K562 (cell line): ENCODE results near the gene MYBPH. TPM values are rescaled to one million over a fixed set of nuclear protein-coding genes. Genes with fewer than 3 reads are reported as not detected.

Source experiments
- ATAC-seq: fragments of 200-7000 bp; cut with Tn5 transposase; 3 replicates; pipeline ENCODE4 v1.9.1; 2020; ENCODE audit warnings: moderate library complexity
- BruUV-seq: library from RNA; stranded (reverse); fragments of 400-500 nt; replicated peaks from 2 replicates; lab custom pipeline; 2021; lab: Mats Ljungman, UMichigan
- CTCF ChIA-PET: fragments of 300-600 bp; formaldehyde crosslinking; extraction: SDS; loops from one replicate; lab custom pipeline; 2021; ENCODE audit warnings: low intra/inter-chr PET ratio; lab: Yijun Ruan, JAX
- POLR2A ChIA-PET: fragments of 300-600, 350-650 bp; sonication (Branson Sonifier 250); formaldehyde crosslinking; extraction: SDS; loops from one replicate; lab custom pipeline; 2021; ENCODE audit warnings: antibody characterized with exemption, inconsistent platforms; lab: Yijun Ruan, JAX
- DNase-seq, 4 experiments: peaks; one replicate each; pipeline versions ENCODE4 v3.0.0 to v3.0.0-alpha.2; 2011 to 2018; ENCODE audit warnings: low spot score in 3 of 4, mixed read lengths in 3 of 4; ENCODE audit errors: extremely low read depth in 1 of 4
- FAIRE-seq: peaks from 2 replicates; lab custom pipeline; 2011; peaks lifted over from hg19 to GRCh38; lab: Jason Lieb, UNC
- H2AFZ ChIP-seq: 2 replicates; pipeline ENCODE4 v1.6.0; 2011; ENCODE audit warnings: low read depth, low read length, control low read depth, inconsistent platforms
- H3K27ac ChIP-seq: fragments of 200-600 bp; 3 replicates; pipeline ENCODE4 v1.8.0; 2011; ENCODE audit warnings: low read depth, mild to moderate bottlenecking, control low read depth, inconsistent platforms, low read length, moderate library complexity, mixed read lengths; ENCODE audit errors: extremely low read depth
- H3K27me3 ChIP-seq, 2 experiments: fragments of 300-600 bp in 1 of 2; 2 replicates in 1 of 2; 3 replicates in 1 of 2; pipeline versions ENCODE4 v1.6.0 to v1.8.0; 2011; ENCODE audit warnings: inconsistent platforms in 2 of 2, low read length in 2 of 2, mild to moderate bottlenecking in 1 of 2, mixed read lengths in 1 of 2, moderate library complexity in 1 of 2; ENCODE audit not compliant: control insufficient read depth in 2 of 2, insufficient read depth in 2 of 2
- H3K36me3 ChIP-seq: fragments of 300-600 bp; 3 replicates; pipeline ENCODE4 v1.8.0; 2011; ENCODE audit warnings: mild to moderate bottlenecking, low read length, inconsistent platforms; ENCODE audit not compliant: control insufficient read depth, insufficient read depth
- H3K4me1 ChIP-seq, 2 experiments: fragments of 200-600 bp in 1 of 2; replicated peaks in 1 of 2; 2 replicates in 1 of 2; 3 replicates in 1 of 2; pipeline versions ENCODE4 v1.5.1 to v1.8.0; 2011; ENCODE audit warnings: inconsistent platforms in 2 of 2, low read length in 2 of 2, mild to moderate bottlenecking in 1 of 2, mixed read lengths in 1 of 2, moderate library complexity in 1 of 2; ENCODE audit not compliant: control insufficient read depth in 2 of 2, insufficient read depth in 2 of 2
- H3K4me2 ChIP-seq: 2 replicates; pipeline ENCODE4 v1.6.1; 2011; ENCODE audit warnings: low read length, control low read depth, inconsistent platforms, mixed read lengths; ENCODE audit not compliant: insufficient read depth
- H3K4me3 ChIP-seq: fragments of 200-600 bp; sonication (generic), shearing (Covaris generic); 2 replicates; pipeline ENCODE4 v1.5.1; 2016; ENCODE audit warnings: control low read depth, inconsistent platforms
- H3K79me2 ChIP-seq: fragments of 200-600 bp; 3 replicates; pipeline ENCODE4 v1.8.0; 2011; ENCODE audit warnings: low read length, inconsistent platforms; ENCODE audit not compliant: control insufficient read depth, insufficient read depth
- H3K9ac ChIP-seq, 2 experiments: 2 replicates each; pipeline versions ENCODE4 v1.6.0 to v1.6.1; 2011; ENCODE audit warnings: low read depth in 2 of 2, low read length in 2 of 2, control low read depth in 1 of 2, inconsistent platforms in 1 of 2, mild to moderate bottlenecking in 1 of 2, mixed read lengths in 1 of 2; ENCODE audit not compliant: insufficient read depth in 1 of 2
- H3K9me1 ChIP-seq: one replicate; pipeline ENCODE4 v1.6.0; 2011; ENCODE audit warnings: inconsistent platforms, mild to moderate bottlenecking, low read length, moderate library complexity; ENCODE audit not compliant: control insufficient read depth, insufficient read depth
- H3K9me3 ChIP-seq: replicated peaks from 2 replicates; pipeline ENCODE4 v1.5.1; 2011; ENCODE audit warnings: low read depth, low read length, inconsistent platforms; ENCODE audit not compliant: control insufficient read depth, insufficient read depth
- H4K20me1 ChIP-seq: replicated peaks from 2 replicates; pipeline ENCODE4 v1.6.1; 2011; ENCODE audit warnings: low read length, inconsistent platforms, mixed read lengths; ENCODE audit not compliant: control insufficient read depth, insufficient read depth
- ARID3A ChIP-seq: IDR thresholded peaks from 2 replicates; pipeline ENCODE4 v1.6.1; 2012; ENCODE audit warnings: low read depth, low read length, improper control_type of control experiment, borderline replicate concordance
- CEBPZ ChIP-seq: fragments of 150-350 bp; IDR thresholded peaks from 2 replicates; pipeline ENCODE4 v1.6.1; 2014; ENCODE audit warnings: low read depth, mild to moderate bottlenecking, low read length, borderline replicate concordance
- CTBP1 ChIP-seq: fragments of 450-650 bp; IDR thresholded peaks from 2 replicates; pipeline ENCODE4 v1.6.1; 2016; ENCODE audit warnings: borderline replicate concordance
- ETS1 ChIP-seq: conservative IDR thresholded peaks from 2 replicates; pipeline ENCODE4 v1.6.1; 2011; ENCODE audit warnings: low read depth, mild to moderate bottlenecking, low read length; ENCODE audit not compliant: control insufficient read depth
- FIP1L1 ChIP-seq: fragments of 200-400 bp; formaldehyde crosslinking; IDR thresholded peaks from 2 replicates; pipeline ENCODE4 v1.6.1; 2018; ENCODE audit warnings: mild to moderate bottlenecking, low read depth, low read length; ENCODE audit not compliant: poor library complexity, severe bottlenecking
- HDAC2 ChIP-seq: fragments of 450-650 bp; IDR thresholded peaks from 2 replicates; pipeline ENCODE4 v1.6.1; 2016; ENCODE audit warnings: mild to moderate bottlenecking
- KLF10 ChIP-seq: fragments of 250-450 bp; sonication (Bioruptor Pico); IDR thresholded peaks from 2 replicates; pipeline ENCODE4 v1.6.1; 2021; ENCODE audit warnings: matching md5 sums
- PHB2 ChIP-seq: fragments of 450-650 bp; IDR thresholded peaks from 2 replicates; pipeline ENCODE4 v1.6.1; 2017; ENCODE audit warnings: low read depth
- THAP7 ChIP-seq: fragments of 250-450 bp; sonication (Bioruptor Pico); IDR thresholded peaks from 2 replicates; pipeline ENCODE4 v1.5.0; 2021
- ZNF165 ChIP-seq: fragments of 250-450 bp; sonication (Bioruptor Pico); IDR thresholded peaks from 2 replicates; pipeline ENCODE4 v1.4.0; 2020; ENCODE audit warnings: borderline replicate concordance
- ZNF431 ChIP-seq: sonication (generic); formaldehyde crosslinking; IDR thresholded peaks from 2 replicates; pipeline ENCODE4 v1.8.0; 2022; ENCODE audit warnings: mild to moderate bottlenecking, missing genetic modification reagents
- ZNF436 ChIP-seq: fragments of 250-450, 450-650 bp; sonication (Bioruptor Pico); formaldehyde crosslinking; IDR thresholded peaks from 2 replicates; pipeline ENCODE4 v1.7.0; 2020; ENCODE audit warnings: mild to moderate bottlenecking
- WGBS: fragments of 100-300 bp; shearing (Covaris generic); methylation state at CpG from one replicate; pipeline ENCODE4 v1.1.6; 2016; ENCODE audit warnings: low coverage, mixed read lengths; ENCODE audit not compliant: insufficient coverage; ENCODE audit errors: missing lambda C conversion rate; 5-methylcytosine and 5-hydroxymethylcytosine counted together
- in situ Hi-C: fragments of 300-500 bp; cut with MboI; formaldehyde crosslinking; loops from 4 replicates; pipeline ENCODE4 v1.15.0; 2018; ENCODE audit warnings: inconsistent platforms, mixed read lengths
- intact Hi-C: fragments of 100-400 bp; cut with micrococcal nuclease; formaldehyde crosslinking; loops from 2 replicates; pipeline ENCODE4 v1.14.2; 2022
- polyA plus RNA-seq, 8 experiments: library from polyadenylated mRNA; depleted of rRNA in 4 of 8; stranded (reverse) in 5 of 8; unstranded in 3 of 8; fragments of >200 nt; fragmentation: Nextera tagmentation in 2 of 8; fragmentation: Illumina TruSeq in 1 of 8; extraction: Ambion mirVana in 2 of 8; extraction: Trizol in 1 of 8; gene quantifications; 2 replicates each; pipeline versions ENCODE4 v1.2.1 to v1.2.3, GENCODE V29; 2011 to 2014; ENCODE audit warnings: inconsistent platforms in 1 of 8, missing spikeins in 1 of 8
- total RNA-seq, 7 experiments: library from RNA; depleted of rRNA in 6 of 7; stranded (reverse); fragments of >200 nt in 6 of 7; fragmentation: Illumina TruSeq in 2 of 7; extraction: Trizol in 2 of 7; gene quantifications; 2 replicates each; pipeline versions ENCODE4 v1.2.1 to v1.2.3, GENCODE V29; 2011 to 2021; ENCODE audit warnings: low replicate concordance in 1 of 7

Gene MYBPH
- total and polyA plus RNA-seq, 9 of the 15 experiments (the other 6 are each of a cell fraction or from before 2014, with no cell fraction given), result 0.13 TPM; not detected in 8

GRCh38 chr1:203199002-203199401 lies 23.4 kb upstream of the MYBPH start:
- no peaks in the 10 kb centered on the region for H3K9me3 ChIP-seq
- no peaks in the 10 kb centered on the region for H3K9me1 ChIP-seq
- POLR2A ChIA-PET, result interaction anchor here (0.5 to 0.6 kb wide), 2 partner anchors 21 to 100 kb away, joined by 3 to 4 read pairs; no protein-coding TSS in a partner anchor
- in situ Hi-C loops (no loop called here), intact Hi-C loops (no loop called here)
- no peak overlapping the region for H3K9ac ChIP-seq
- no peaks in the 10 kb centered on the region for H3K4me1 ChIP-seq
- CTCF ChIA-PET, result no interaction called here
- no TSS peak for BruUV-seq
- H3K27ac ChIP-seq, result no peak overlapping the region
- 0% methylated on average over 3 of the region's 3 CpGs for WGBS
- no peak overlapping the region for H3K4me2 ChIP-seq
- H2AFZ ChIP-seq, result no peak overlapping the region
- no peak for ATAC-seq
- no peaks in the 10 kb centered on the region; the same call in 1 of the 2 replicates for H4K20me1 ChIP-seq
- no peak for DNase-seq
- peaks cover 33 to 41% of the 10 kb centered on the region in 2 experiments; a peak in 4 of 5 replicates for H3K27me3 ChIP-seq
- H3K36me3 ChIP-seq, result no peaks in the 10 kb centered on the region
- H3K79me2 ChIP-seq, result no peaks in the 10 kb centered on the region
- H3K4me3 ChIP-seq, result no peak overlapping the region
- FAIRE-seq, result no peak
- no peak for TF ChIP-seq ARID3A
- TF ChIP-seq THAP7, result no peak
- no peak for TF ChIP-seq ZNF436 (CRISPR knock-in tag)
- TF ChIP-seq ETS1, result no peak
- TF ChIP-seq ZNF431 (CRISPR knock-in tag), result no peak
- TF ChIP-seq CTBP1, result no peak
- no peak for TF ChIP-seq PHB2
- no peak for TF ChIP-seq CEBPZ
- no peak for TF ChIP-seq FIP1L1
- TF ChIP-seq ZNF165 (CRISPR knock-in tag), result no peak
- no peak for TF ChIP-seq HDAC2
- TF ChIP-seq KLF10 (CRISPR knock-in tag), result no peak
